Measurements from ENCODE around the gene GPC5. TPM values are rescaled to one million over a fixed set of nuclear protein-coding genes. Genes with fewer than 3 reads are reported as not detected.

Gene GPC5
- total RNA-seq, 1 donor from 2014 or later: 10.2 TPM

DNA sequence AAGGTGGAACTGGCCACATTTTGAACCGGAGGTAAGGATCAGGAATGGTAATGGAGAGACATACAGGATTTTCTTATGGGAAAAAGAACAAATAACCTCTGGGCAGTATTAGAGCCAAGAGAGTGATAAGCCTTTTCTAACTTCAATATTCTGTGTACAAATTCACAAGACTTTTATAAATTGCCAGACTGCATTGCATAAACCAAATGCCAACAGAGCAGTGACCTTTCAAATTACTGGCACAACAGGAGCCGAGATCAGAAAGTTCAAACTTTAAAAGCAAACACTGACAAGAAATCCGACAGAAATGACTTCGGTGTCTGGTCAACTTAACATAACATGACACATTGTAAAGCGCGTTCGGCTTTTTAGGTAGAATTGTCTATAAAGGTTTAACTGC, 737.1 kb downstream of the GPC5 start:
- no peak for DNase-seq
- no peaks in the 10 kb centered on the region for H3K36me3 Mint-ChIP-seq (ENCODE audit: unreplicated experiment)
- no peaks in the 10 kb centered on the region for H3K27me3 Mint-ChIP-seq (ENCODE audit: unreplicated experiment)
- no peak overlapping the region for H3K27ac Mint-ChIP-seq (ENCODE audit: unreplicated experiment)
- no peaks in the 10 kb centered on the region for H3K9me3 Mint-ChIP-seq (ENCODE audit: unreplicated experiment)
- H3K4me1 Mint-ChIP-seq (ENCODE audit: low read depth, unreplicated experiment): no peaks in the 10 kb centered on the region
- TF ChIP-seq, protein P1, sequence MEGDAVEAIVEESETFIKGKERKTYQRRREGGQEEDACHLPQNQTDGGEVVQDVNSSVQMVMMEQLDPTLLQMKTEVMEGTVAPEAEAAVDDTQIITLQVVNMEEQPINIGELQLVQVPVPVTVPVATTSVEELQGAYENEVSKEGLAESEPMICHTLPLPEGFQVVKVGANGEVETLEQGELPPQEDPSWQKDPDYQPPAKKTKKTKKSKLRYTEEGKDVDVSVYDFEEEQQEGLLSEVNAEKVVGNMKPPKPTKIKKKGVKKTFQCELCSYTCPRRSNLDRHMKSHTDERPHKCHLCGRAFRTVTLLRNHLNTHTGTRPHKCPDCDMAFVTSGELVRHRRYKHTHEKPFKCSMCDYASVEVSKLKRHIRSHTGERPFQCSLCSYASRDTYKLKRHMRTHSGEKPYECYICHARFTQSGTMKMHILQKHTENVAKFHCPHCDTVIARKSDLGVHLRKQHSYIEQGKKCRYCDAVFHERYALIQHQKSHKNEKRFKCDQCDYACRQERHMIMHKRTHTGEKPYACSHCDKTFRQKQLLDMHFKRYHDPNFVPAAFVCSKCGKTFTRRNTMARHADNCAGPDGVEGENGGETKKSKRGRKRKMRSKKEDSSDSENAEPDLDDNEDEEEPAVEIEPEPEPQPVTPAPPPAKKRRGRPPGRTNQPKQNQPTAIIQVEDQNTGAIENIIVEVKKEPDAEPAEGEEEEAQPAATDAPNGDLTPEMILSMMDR (IDR thresholded peaks at IDR 0.05; ENCODE audit: partially characterized antibody, unreplicated experiment): no peak
- H3K4me3 Mint-ChIP-seq (ENCODE audit: unreplicated experiment): no peak overlapping the region

DNA sequence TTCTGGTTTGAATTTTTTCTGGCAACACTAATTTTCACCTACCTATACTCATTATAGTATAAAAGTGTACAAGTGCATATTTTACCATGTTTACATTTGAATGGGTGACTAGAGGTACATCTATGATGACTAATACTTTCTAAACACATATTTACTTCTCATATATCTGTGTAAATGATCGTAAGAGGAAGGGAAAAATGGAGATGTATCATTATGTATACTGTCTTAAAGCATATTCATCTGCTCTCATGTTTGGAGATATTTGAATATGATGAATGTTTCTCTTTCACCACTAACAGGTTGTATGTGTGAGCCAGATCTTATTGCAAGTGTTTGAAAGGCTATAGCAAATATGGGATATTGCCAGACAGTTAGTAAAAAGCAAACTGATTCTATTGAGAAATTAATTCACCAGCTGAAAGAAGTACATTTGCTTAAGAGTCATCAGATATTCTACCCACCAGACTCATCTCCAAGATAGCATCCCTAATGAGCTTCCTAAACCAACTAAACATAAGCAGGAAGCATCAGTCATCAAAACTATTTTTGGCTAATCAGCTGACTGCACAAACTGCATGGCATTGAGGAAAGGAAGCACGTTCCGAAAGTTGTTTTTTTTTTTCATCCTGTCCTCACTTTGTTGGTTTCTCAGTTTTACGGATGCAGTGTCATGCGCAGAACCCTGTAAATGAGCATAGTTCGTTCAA, 738.2 kb downstream of the GPC5 start:
- H3K27me3 Mint-ChIP-seq (ENCODE audit: unreplicated experiment): no peaks in the 10 kb centered on the region
- H3K4me1 Mint-ChIP-seq (ENCODE audit: low read depth, unreplicated experiment): no peaks in the 10 kb centered on the region
- no peak overlapping the region for H3K4me3 Mint-ChIP-seq (ENCODE audit: unreplicated experiment)
- H3K27ac Mint-ChIP-seq (ENCODE audit: unreplicated experiment): no peak overlapping the region
- DNase-seq: no peak
- H3K9me3 Mint-ChIP-seq (ENCODE audit: unreplicated experiment): no peaks in the 10 kb centered on the region
- TF ChIP-seq, protein P1 (IDR thresholded peaks at IDR 0.05; ENCODE audit: partially characterized antibody, unreplicated experiment): no peak
- H3K36me3 Mint-ChIP-seq (ENCODE audit: unreplicated experiment): no peaks in the 10 kb centered on the region

DNA sequence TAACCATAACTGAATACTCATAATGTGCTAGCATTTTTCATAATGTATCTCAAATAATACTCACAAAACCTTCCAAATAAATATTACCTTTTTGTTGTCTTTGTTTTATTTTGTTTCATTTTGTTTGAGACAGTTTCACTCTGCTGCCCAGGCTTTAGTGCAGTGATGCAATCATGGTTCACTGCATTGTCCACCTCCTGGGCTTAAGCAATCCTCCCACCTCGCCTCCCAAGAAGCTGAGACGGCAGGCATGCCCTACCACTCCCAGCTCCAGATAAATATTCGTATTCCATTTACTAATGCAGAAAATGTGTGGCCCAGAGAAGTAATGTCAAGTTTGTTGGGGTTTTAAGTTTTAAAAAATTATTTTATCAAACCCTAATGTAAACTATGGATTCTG, 739.1 kb downstream of the GPC5 start:
- Mint-ChIP-seq H3K4me1 (ENCODE audit: low read depth, unreplicated experiment) (no peaks in the 10 kb centered on the region), H3K9me3 (ENCODE audit: unreplicated experiment) (no peaks in the 10 kb centered on the region), H3K36me3 (ENCODE audit: unreplicated experiment) (no peaks in the 10 kb centered on the region), H3K27ac (ENCODE audit: unreplicated experiment) (no peak overlapping the region), H3K4me3 (ENCODE audit: unreplicated experiment) (no peak overlapping the region), H3K27me3 (ENCODE audit: unreplicated experiment) (no peaks in the 10 kb centered on the region)
- no peak for DNase-seq
- TF ChIP-seq, protein P1 (IDR thresholded peaks at IDR 0.05; ENCODE audit: partially characterized antibody, unreplicated experiment): no peak

DNA sequence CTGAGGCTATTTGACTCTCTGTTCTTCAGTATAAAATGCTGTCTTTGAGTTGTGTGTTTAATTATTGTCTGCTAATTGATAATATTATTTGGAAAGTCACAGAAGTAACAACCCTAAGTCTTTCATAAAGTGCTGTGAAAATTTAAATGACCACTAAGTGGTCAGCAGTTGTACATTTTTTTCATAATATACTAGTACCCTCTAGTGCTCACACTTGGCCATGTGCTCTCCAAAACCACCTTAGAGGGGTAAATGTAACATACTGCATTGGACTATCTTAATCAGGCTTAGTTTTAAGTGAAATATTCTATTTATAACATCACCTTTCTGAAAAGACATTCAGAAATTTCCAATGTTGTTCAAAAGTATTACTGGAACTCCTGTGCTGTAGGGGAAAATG, 745.3 kb downstream of the GPC5 start:
- Mint-ChIP-seq H3K36me3 (ENCODE audit: unreplicated experiment) (no peaks in the 10 kb centered on the region), H3K4me1 (ENCODE audit: low read depth, unreplicated experiment) (no peaks in the 10 kb centered on the region), H3K9me3 (ENCODE audit: unreplicated experiment) (no peaks in the 10 kb centered on the region), H3K27ac (ENCODE audit: unreplicated experiment) (no peak overlapping the region), H3K27me3 (ENCODE audit: unreplicated experiment) (no peaks in the 10 kb centered on the region), H3K4me3 (ENCODE audit: unreplicated experiment) (no peak overlapping the region)
- no peak for DNase-seq
- TF ChIP-seq, protein P1 (IDR thresholded peaks at IDR 0.05; ENCODE audit: partially characterized antibody, unreplicated experiment): no peak

DNA sequence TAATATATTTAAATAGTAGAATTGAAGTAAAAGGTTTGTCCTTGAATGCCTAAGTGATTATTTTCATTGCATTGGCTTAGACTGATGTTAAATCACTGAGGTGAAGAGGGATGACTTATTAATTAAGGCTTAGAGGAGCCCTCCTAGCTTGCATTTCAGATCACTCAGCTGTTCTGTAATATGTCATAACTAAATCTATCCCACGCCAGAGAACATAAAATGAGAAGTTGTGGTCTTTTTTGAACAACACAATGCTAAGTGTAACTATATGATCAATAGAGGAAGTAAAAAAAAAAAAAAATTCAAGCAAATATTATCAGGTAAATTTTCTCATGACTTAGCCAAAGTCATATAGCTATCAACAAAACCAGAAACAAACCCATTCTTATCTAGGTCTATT, 752.2 kb downstream of the GPC5 start:
- DNase-seq: no peak
- no peaks in the 10 kb centered on the region for H3K36me3 Mint-ChIP-seq (ENCODE audit: unreplicated experiment)
- H3K4me3 Mint-ChIP-seq (ENCODE audit: unreplicated experiment): no peak overlapping the region
- H3K9me3 Mint-ChIP-seq (ENCODE audit: unreplicated experiment): no peaks in the 10 kb centered on the region
- no peak overlapping the region for H3K27ac Mint-ChIP-seq (ENCODE audit: unreplicated experiment)
- no peaks in the 10 kb centered on the region for H3K27me3 Mint-ChIP-seq (ENCODE audit: unreplicated experiment)
- H3K4me1 Mint-ChIP-seq (ENCODE audit: low read depth, unreplicated experiment): no peaks in the 10 kb centered on the region
- TF ChIP-seq, protein P1 (IDR thresholded peaks at IDR 0.05; ENCODE audit: partially characterized antibody, unreplicated experiment): no peak

Measured in glutamatergic neuron (in vitro differentiated cells).